Colonic mucosa (tissue), 4 donors: ENCODE data around the gene CPT1B. TPM values are rescaled to one million over a fixed set of nuclear protein-coding genes. Genes with fewer than 3 reads are reported as not detected.

Source experiments
- DNase-seq: peaks from one replicate; pipeline ENCODE4 v3.0.0-alpha.2; 2020
- H3K27ac ChIP-seq: fragments of 200-600 bp; one replicate; pipeline ENCODE4 v1.8.0; 2021
- H3K27me3 ChIP-seq: fragments of 200-600 bp; one replicate; pipeline ENCODE4 v1.8.0; 2021
- H3K36me3 ChIP-seq: fragments of 200-600 bp; one replicate; pipeline ENCODE4 v1.8.0; 2021
- H3K4me1 ChIP-seq: fragments of 200-600 bp; one replicate; pipeline ENCODE4 v1.8.0; 2021; ENCODE audit warnings: mild to moderate bottlenecking
- H3K4me3 ChIP-seq: fragments of 200-600 bp; one replicate; pipeline ENCODE4 v1.8.0; 2021
- H3K9ac ChIP-seq, 2 donors: one replicate each; pipeline ENCODE4 v1.7.0; 2013; ENCODE audit warnings: control low read depth in 2 of 2, low read depth in 2 of 2, low read length in 2 of 2
- H3K9me3 ChIP-seq: fragments of 200-600 bp; one replicate; pipeline ENCODE4 v1.8.0; 2021
- CTCF ChIP-seq: fragments of 200-600 bp; IDR thresholded peaks from one replicate; pipeline ENCODE4 v1.8.0; 2022; ENCODE audit warnings: antibody characterized with exemption, mild to moderate bottlenecking
- intact Hi-C: fragments of 100-400 bp; cut with DNase I; formaldehyde crosslinking; loops from one replicate; pipeline ENCODE4 v1.14.1; 2022
- total RNA-seq, 2 donors: library from RNA; stranded (reverse); fragmentation: NEBNext Ultra II Directional in 1 of 2; extraction: Animal tissue kit (Norgen Biotek cat#: 25700) in 1 of 2; gene quantifications; one replicate each; pipeline ENCODE4 v1.2.1, GENCODE V29; 2021
- donor health status: healthy.
- donor health status: DM: no; HTN: no; CAD: no.
- donor health status: DM: no; HTN: no; CAD: no.

CPT1B gene
- total RNA-seq, 2 donors from 2014 or later, result 20.1 to 21.7 TPM

GRCh38 chr22:50576070-50576469, 2.2 kb downstream of the CPT1B start:
- intact Hi-C loops, result no loop called here
- no peak for TF ChIP-seq CTCF
- Histone ChIP-seq H3K36me3 (no peaks in the 10 kb centered on the region), H3K4me1 (no peaks in the 10 kb centered on the region), H3K9me3 (no peaks in the 10 kb centered on the region), H3K27me3 (no peaks in the 10 kb centered on the region), H3K27ac (no peak overlapping the region), H3K4me3 (no peak overlapping the region), H3K9ac (no peak overlapping the region)
- DNase-seq, result no peak

GRCh38 chr22:50575426-50575941, 2.7 kb downstream of the CPT1B start:
- Histone ChIP-seq H3K9me3 (no peaks in the 10 kb centered on the region), H3K9ac (no peak overlapping the region), H3K27me3 (no peaks in the 10 kb centered on the region), H3K27ac (no peak overlapping the region), H3K4me1 (no peaks in the 10 kb centered on the region), H3K36me3 (no peaks in the 10 kb centered on the region), H3K4me3 (no peak overlapping the region)
- intact Hi-C loops, result no loop called here
- DNase-seq, result no peak
- no peak for TF ChIP-seq CTCF

- intact Hi-C loops, result no loop called here
- no peaks in the 10 kb centered on the region for H3K27me3 ChIP-seq
- H3K9me3 ChIP-seq, result no peaks in the 10 kb centered on the region
- no peaks in the 10 kb centered on the region for H3K36me3 ChIP-seq
- H3K9ac ChIP-seq, result no peak overlapping the region
- H3K4me3 ChIP-seq, result no peak overlapping the region
- H3K27ac ChIP-seq, result no peak overlapping the region
- no peak for TF ChIP-seq CTCF
- H3K4me1 ChIP-seq, result no peaks in the 10 kb centered on the region
- no peak for DNase-seq
Observed at GRCh38 chr22:50574383-50574755, 3.9 kb downstream of the CPT1B start.

GRCh38 chr22:50573491-50574382, 4.5 kb downstream of the CPT1B start:
- Histone ChIP-seq H3K4me3 (no peak overlapping the region), H3K27ac (no peak overlapping the region), H3K4me1 (no peaks in the 10 kb centered on the region), H3K9ac (no peak overlapping the region), H3K27me3 (no peaks in the 10 kb centered on the region), H3K36me3 (no peaks in the 10 kb centered on the region), H3K9me3 (no peaks in the 10 kb centered on the region)
- no peak for TF ChIP-seq CTCF
- DNase-seq, result no peak
- intact Hi-C loops, result no loop called here

GRCh38 chr22:50572965-50573364, 5.3 kb downstream of the CPT1B start:
- H3K36me3 ChIP-seq, result no peaks in the 10 kb centered on the region
- H3K4me1 ChIP-seq, result no peaks in the 10 kb centered on the region
- no peaks in the 10 kb centered on the region for H3K27me3 ChIP-seq
- no peak overlapping the region for H3K9ac ChIP-seq
- H3K4me3 ChIP-seq, result no peak overlapping the region
- TF ChIP-seq CTCF, result no peak
- H3K27ac ChIP-seq, result no peak overlapping the region
- intact Hi-C loops, result no loop called here
- DNase-seq, result no peak
- H3K9me3 ChIP-seq, result no peaks in the 10 kb centered on the region
